HepG2 (cell line): ENCODE data around the gene KATNAL2. TPM values are rescaled to one million over a fixed set of nuclear protein-coding genes. Genes with fewer than 3 reads are reported as not detected.

ENCODE experiments used
- CBX1 ChIP-seq: IDR thresholded peaks from one replicate; pipeline ENCODE4 v1.6.1; 2016; ENCODE audit warnings: antibody characterized with exemption, low read depth
- CEBPB ChIP-seq: IDR thresholded peaks from 2 replicates; pipeline ENCODE4 v1.6.1; 2011; ENCODE audit warnings: low read depth, low read length, improper control_type of control experiment, borderline replicate concordance
- E2F2 ChIP-seq: sonication (generic); formaldehyde crosslinking; IDR thresholded peaks from 2 replicates; pipeline ENCODE4 v1.4.0; 2020; ENCODE audit warnings: missing genetic modification reagents, borderline replicate concordance
- GATAD1 ChIP-seq: IDR thresholded peaks from 2 replicates; pipeline ENCODE4 v1.6.1; 2016; ENCODE audit warnings: missing genetic modification reagents, missing compliant biosample characterization
- HES4 ChIP-seq: sonication (generic); formaldehyde crosslinking; IDR thresholded peaks from 2 replicates; pipeline ENCODE4 v1.9.0; 2021; ENCODE audit warnings: mild to moderate bottlenecking, missing genetic modification reagents, borderline replicate concordance
- HNRNPH1 ChIP-seq: fragments of 200-400 bp; formaldehyde crosslinking; optimal IDR thresholded peaks from 2 replicates; pipeline ENCODE3; 2017; ENCODE audit warnings: mild to moderate bottlenecking, low read depth, low read length
- HOXA5 ChIP-seq: sonication (generic); formaldehyde crosslinking; IDR thresholded peaks from 2 replicates; pipeline ENCODE4 v1.4.0; 2020; ENCODE audit warnings: missing genetic modification reagents
- KAT7 ChIP-seq: IDR thresholded peaks from 2 replicates; pipeline ENCODE4 v1.6.1; 2018; ENCODE audit warnings: borderline replicate concordance, missing compliant biosample characterization
- MAFG ChIP-seq: sonication (generic); formaldehyde crosslinking; IDR thresholded peaks from 2 replicates; pipeline ENCODE4 v1.5.1; 2020; ENCODE audit warnings: mild to moderate bottlenecking, missing genetic modification reagents
- MEF2D ChIP-seq: sonication (generic); formaldehyde crosslinking; IDR thresholded peaks from 2 replicates; pipeline ENCODE4 v1.5.1; 2020; ENCODE audit warnings: mild to moderate bottlenecking, missing genetic modification reagents
- NCOA2 ChIP-seq: sonication (generic); formaldehyde crosslinking; IDR thresholded peaks from 2 replicates; pipeline ENCODE4 v1.8.0; 2022; ENCODE audit warnings: inconsistent platforms
- NCOR1 ChIP-seq: fragments of 200-600 bp; sonication (generic); IDR thresholded peaks from 2 replicates; pipeline ENCODE4 v1.7.0; 2017; ENCODE audit warnings: antibody characterized with exemption, low read length, borderline replicate concordance
- POLR2A ChIP-seq, 2 experiments: IDR thresholded peaks; 2 replicates each; pipeline ENCODE4 v1.6.1; 2011; ENCODE audit warnings: low read depth in 2 of 2, low read length in 2 of 2, mild to moderate bottlenecking in 1 of 2, moderate library complexity in 1 of 2; ENCODE audit not compliant: insufficient read depth in 1 of 2
- SMAD9 ChIP-seq: sonication (generic); formaldehyde crosslinking; IDR thresholded peaks from 2 replicates; pipeline ENCODE4 v1.5.1; 2020; ENCODE audit warnings: mild to moderate bottlenecking, missing genetic modification reagents
- SNAI1 ChIP-seq: sonication (generic); formaldehyde crosslinking; IDR thresholded peaks from 2 replicates; pipeline ENCODE4 v1.5.0; 2020; ENCODE audit warnings: mild to moderate bottlenecking, missing genetic modification reagents, borderline replicate concordance
- SNAPC2 ChIP-seq: sonication (generic); formaldehyde crosslinking; IDR thresholded peaks from 2 replicates; pipeline ENCODE4 v1.8.1; 2022; ENCODE audit warnings: mild to moderate bottlenecking, missing genetic modification reagents
- ZBTB37 ChIP-seq: sonication (generic); formaldehyde crosslinking; IDR thresholded peaks from 2 replicates; pipeline ENCODE4 v1.4.0; 2020; ENCODE audit warnings: mild to moderate bottlenecking, missing genetic modification reagents
- ZNF432 ChIP-seq: sonication (generic); formaldehyde crosslinking; IDR thresholded peaks from 2 replicates; pipeline ENCODE4 v1.5.0; 2020; ENCODE audit warnings: missing genetic modification reagents, mild to moderate bottlenecking, borderline replicate concordance
- ZNF713 ChIP-seq: sonication (generic); formaldehyde crosslinking; IDR thresholded peaks from 2 replicates; pipeline ENCODE4 v1.4.0; 2020; ENCODE audit warnings: mild to moderate bottlenecking, missing genetic modification reagents
- ZNF792 ChIP-seq: IDR thresholded peaks from 2 replicates; pipeline ENCODE4 v1.6.1; 2016
- ZSCAN30 ChIP-seq: sonication (generic); formaldehyde crosslinking; IDR thresholded peaks from 2 replicates; pipeline ENCODE4 v1.5.0; 2020; ENCODE audit warnings: mild to moderate bottlenecking, missing genetic modification reagents
- polyA plus RNA-seq, 8 experiments: library from polyadenylated mRNA; depleted of rRNA in 3 of 8; stranded (reverse) in 7 of 8; unstranded in 1 of 8; fragments of >200 nt; fragmentation: Illumina TruSeq in 4 of 8; extraction: Trizol in 4 of 8; gene quantifications; 2 replicates each; pipeline versions ENCODE4 v1.2.1 to v1.2.3, GENCODE V29; 2011 to 2016; ENCODE audit warnings: low read depth in 4 of 8, missing spikeins in 1 of 8, mixed read lengths in 1 of 8; ENCODE audit not compliant: insufficient read depth in 1 of 8
- total RNA-seq, 5 experiments: library from RNA; depleted of rRNA; stranded (reverse); fragments of >200 nt; fragmentation: Illumina TruSeq; extraction: Trizol; gene quantifications; 2 replicates each; pipeline ENCODE4 v1.2.3, GENCODE V29; 2016; ENCODE audit warnings: low read depth in 1 of 5
- TF ChIP-seq, protein P1 (sequence below): IDR thresholded peaks from 2 replicates; pipeline ENCODE4 v1.6.1; 2012; ENCODE audit warnings: inconsistent platforms
- TF ChIP-seq, protein P2 (sequence below): sonication (generic); formaldehyde crosslinking; IDR thresholded peaks from 2 replicates; pipeline ENCODE4 v1.8.1; 2023; ENCODE audit warnings: missing genetic modification reagents, inconsistent platforms, borderline replicate concordance
- TF ChIP-seq, protein P3 (sequence below): sonication (generic); formaldehyde crosslinking; IDR thresholded peaks from 2 replicates; pipeline ENCODE4 v1.5.1; 2020; ENCODE audit warnings: mild to moderate bottlenecking, missing genetic modification reagents, moderate library complexity
- TF ChIP-seq, protein P4 (sequence below): sonication (generic); formaldehyde crosslinking; IDR thresholded peaks from 2 replicates; pipeline ENCODE4 v1.8.1; 2023; ENCODE audit warnings: mild to moderate bottlenecking, missing genetic modification reagents, borderline replicate concordance

The KATNAL2 gene
- total and polyA plus RNA-seq, 2 of the 13 experiments (the other 11 are each of a cell fraction or from before 2014, with no cell fraction given): not detected

GRCh38 chr18:47150029-47150823, 232.8 kb downstream of the KATNAL2 start, which contains the start of gene HDHD2 (continued):
- TF ChIP-seq, protein P1, sequence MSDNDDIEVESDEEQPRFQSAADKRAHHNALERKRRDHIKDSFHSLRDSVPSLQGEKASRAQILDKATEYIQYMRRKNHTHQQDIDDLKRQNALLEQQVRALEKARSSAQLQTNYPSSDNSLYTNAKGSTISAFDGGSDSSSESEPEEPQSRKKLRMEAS: peak; percentile 76
- TF ChIP-seq HOXA5: no peak
- peak; percentile 71 for TF ChIP-seq CBX1
- TF ChIP-seq ZNF792: peak; percentile 54; the same call in 1 of the 2 replicates
- TF ChIP-seq, protein P2, sequence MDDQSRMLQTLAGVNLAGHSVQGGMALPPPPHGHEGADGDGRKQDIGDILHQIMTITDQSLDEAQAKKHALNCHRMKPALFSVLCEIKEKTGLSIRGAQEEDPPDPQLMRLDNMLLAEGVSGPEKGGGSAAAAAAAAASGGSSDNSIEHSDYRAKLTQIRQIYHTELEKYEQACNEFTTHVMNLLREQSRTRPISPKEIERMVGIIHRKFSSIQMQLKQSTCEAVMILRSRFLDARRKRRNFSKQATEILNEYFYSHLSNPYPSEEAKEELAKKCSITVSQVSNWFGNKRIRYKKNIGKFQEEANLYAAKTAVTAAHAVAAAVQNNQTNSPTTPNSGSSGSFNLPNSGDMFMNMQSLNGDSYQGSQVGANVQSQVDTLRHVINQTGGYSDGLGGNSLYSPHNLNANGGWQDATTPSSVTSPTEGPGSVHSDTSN (CRISPR knock-in tag): no peak; the same call in 1 of the 2 replicates
- peak; percentile 18; the same call in 1 of the 2 replicates for TF ChIP-seq HES4 (CRISPR knock-in tag)
- no peak for TF ChIP-seq NCOR1
- TF ChIP-seq POLR2A (IDR thresholded peaks at IDR 0.05; ENCODE audit: insufficient read depth in 1 of 2, low read depth in 2 of 2, low read length in 2 of 2): peak; percentile 87 to 90
- TF ChIP-seq SNAPC2 (CRISPR knock-in tag): peak; percentile 28; the same call in 1 of the 2 replicates
- peak; percentile 85 for TF ChIP-seq GATAD1
- no peak for TF ChIP-seq MAFG
- TF ChIP-seq ZNF432: no peak
- TF ChIP-seq ZSCAN30: 0 out of 2 replicates have a peak, but pooled peaks have one; percentile 58
- TF ChIP-seq, protein P3, sequence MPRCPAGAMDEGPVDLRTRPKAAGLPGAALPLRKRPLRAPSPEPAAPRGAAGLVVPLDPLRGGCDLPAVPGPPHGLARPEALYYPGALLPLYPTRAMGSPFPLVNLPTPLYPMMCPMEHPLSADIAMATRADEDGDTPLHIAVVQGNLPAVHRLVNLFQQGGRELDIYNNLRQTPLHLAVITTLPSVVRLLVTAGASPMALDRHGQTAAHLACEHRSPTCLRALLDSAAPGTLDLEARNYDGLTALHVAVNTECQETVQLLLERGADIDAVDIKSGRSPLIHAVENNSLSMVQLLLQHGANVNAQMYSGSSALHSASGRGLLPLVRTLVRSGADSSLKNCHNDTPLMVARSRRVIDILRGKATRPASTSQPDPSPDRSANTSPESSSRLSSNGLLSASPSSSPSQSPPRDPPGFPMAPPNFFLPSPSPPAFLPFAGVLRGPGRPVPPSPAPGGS (CRISPR knock-in tag): peak; percentile 61
- TF ChIP-seq MEF2D (CRISPR knock-in tag): peak; percentile 64; the same call in 1 of the 2 replicates
- no peak for TF ChIP-seq NCOA2 (CRISPR knock-in tag)
- no peak; the same call in 1 of the 2 replicates for TF ChIP-seq E2F2 (CRISPR knock-in tag)
- TF ChIP-seq SMAD9 (CRISPR knock-in tag): no peak
- 0 out of 2 replicates have a peak, but pooled peaks have one; percentile 11 for TF ChIP-seq ZNF713 (CRISPR knock-in tag)
- no peak for TF ChIP-seq ZBTB37 (CRISPR knock-in tag)
- peak; percentile 88; the same call in 1 of the 2 replicates for TF ChIP-seq SNAI1 (CRISPR knock-in tag)
- no peak for TF ChIP-seq CEBPB
- no peak for TF ChIP-seq HNRNPH1
- TF ChIP-seq, protein P4, sequence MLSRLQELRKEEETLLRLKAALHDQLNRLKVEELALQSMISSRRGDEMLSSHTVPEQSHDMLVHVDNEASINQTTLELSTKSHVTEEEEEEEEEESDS (CRISPR knock-in tag): 0 out of 2 replicates have a peak, but pooled peaks have one; percentile 22
- TF ChIP-seq KAT7 (CRISPR knock-in tag): peak; percentile 70; the same call in 1 of the 2 replicates
